Omental fat pad (tissue), 4 donors: ENCODE measurements around the gene CD58. TPM values are rescaled to one million over a fixed set of nuclear protein-coding genes. Genes with fewer than 3 reads are reported as not detected.
"Not testable (repeated sequence)": the region's sequence is repeated elsewhere in the genome, so short reads cannot be mapped to it uniquely, and the experiment has no call there.

Experiments used
- ATAC-seq: fragments of 150-250 bp; one replicate; pipeline ENCODE4 v1.9.1; 2016; ENCODE audit warnings: mild to moderate bottlenecking, moderate library complexity; ENCODE audit not compliant: low FRiP score
- DNase-seq: peaks from one replicate; pipeline ENCODE4 v3.0.0-alpha.2; 2019; ENCODE audit warnings: low spot score
- CTCF ChIP-seq, 3 donors: fragments of 450-650 bp; IDR thresholded peaks; one replicate each; pipeline ENCODE4 v1.5.1; 2016 to 2017; ENCODE audit warnings: antibody characterized with exemption in 3 of 3, mild to moderate bottlenecking in 3 of 3, moderate library complexity in 2 of 3
- total RNA-seq, 4 donors: library from RNA; depleted of rRNA; stranded (reverse); fragments of >200 nt; gene quantifications; one replicate each; pipeline ENCODE4 v1.1.0, GENCODE V29; 2016

CD58 gene
- total RNA-seq = 10 to 100 TPM; 23.8 to 53.4 (median 27.1) TPM

GRCh38 chr1:116570358-116571214 lies at the start of gene CD58:
Gene CD58 (minus strand): TSS chr1:116571026. CDS start chr1:116570972, 54 bp downstream.
- no peak for TF ChIP-seq CTCF (IDR thresholded peaks at IDR 0.05)
- peak; percentile 89 for ATAC-seq
- peak; percentile 59 for DNase-seq

DNA sequence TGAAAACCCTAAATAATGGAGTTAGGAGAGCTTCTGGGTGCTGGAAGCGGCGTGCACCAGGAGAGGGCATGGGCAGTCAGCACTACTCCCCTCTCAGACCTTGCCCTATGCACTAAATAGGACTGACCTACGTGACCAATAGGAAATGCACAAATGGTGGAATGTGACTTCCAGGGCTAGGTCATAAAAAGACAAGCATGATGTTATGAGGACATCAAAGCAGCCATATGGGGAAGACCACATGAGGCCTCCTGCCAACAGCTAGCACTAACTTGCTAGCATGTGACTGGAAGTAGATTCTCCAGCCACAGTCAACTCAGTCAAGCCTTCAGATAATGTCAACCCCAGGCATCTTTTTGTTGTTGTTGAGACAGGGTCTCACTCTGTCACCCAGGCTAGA lies 49.6 kb upstream of the CD58 start:
- ATAC-seq, DNase-seq: not testable (repeated sequence)

DNA sequence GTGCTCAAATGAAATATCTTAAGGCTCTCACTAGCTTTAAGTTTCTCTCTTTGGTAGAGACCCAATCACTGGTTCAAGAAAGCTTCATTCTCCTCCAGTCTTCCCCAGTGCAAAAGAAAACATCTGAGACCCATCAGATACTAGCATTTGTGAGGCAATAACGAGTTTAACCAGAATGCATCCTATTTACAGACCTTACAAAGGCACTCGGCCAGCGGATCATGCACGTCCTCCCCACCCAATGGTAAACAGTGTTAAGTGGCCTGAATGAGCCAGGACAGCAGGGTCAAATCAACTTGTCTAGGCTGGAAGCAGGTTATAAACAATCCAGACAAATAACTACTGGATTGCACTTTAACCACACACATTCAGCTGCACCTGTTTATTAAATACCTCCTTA lies 48.3 kb upstream of the CD58 start:
- not testable (repeated sequence) for ATAC-seq, DNase-seq

DNA sequence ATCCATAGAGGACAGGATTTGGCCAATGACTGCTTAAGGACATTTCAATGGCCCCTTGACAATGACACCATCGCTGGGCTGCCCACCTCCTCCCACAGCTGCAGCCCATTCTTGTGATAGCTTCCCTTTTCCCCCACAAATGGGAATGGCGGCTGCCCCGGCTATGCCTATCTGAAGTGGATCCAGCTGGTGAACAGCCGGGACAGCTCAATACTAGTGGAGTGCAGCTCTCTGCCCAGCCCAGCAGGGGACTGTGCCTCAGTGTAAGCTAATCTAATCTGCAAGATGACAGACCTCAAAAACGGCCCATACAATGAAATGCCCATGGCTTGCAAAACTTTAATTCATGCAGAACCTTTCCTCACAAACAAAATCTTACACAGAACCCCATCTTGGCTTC lies 47.0 kb upstream of the CD58 start:
- ATAC-seq, DNase-seq: not testable (repeated sequence)

DNA sequence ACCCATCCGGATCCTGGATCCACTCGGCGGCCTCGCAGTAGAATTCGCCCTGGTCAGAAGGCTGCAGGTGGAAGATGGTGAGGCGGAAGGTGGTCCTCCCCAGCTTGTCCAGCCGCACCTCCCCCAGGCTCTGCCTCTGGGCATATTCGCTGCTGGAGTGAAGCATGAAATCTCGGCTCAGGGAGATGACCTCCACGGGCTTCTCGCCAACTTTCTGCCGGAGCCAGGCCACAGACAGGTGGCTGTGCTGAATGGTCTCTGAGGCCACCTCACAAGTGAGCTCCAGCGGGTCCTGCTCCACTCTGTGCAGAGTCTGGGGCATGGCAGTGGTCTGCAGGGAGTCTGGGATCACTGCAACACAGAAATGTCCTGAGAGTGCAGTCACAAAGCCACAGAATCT lies 43.0 kb upstream of the CD58 start:
- not testable (repeated sequence) for ATAC-seq, DNase-seq

GRCh38 chr1:116609801-116610371 lies 39.1 kb upstream of the CD58 start:
- DNase-seq, ATAC-seq: not testable (repeated sequence)

DNA sequence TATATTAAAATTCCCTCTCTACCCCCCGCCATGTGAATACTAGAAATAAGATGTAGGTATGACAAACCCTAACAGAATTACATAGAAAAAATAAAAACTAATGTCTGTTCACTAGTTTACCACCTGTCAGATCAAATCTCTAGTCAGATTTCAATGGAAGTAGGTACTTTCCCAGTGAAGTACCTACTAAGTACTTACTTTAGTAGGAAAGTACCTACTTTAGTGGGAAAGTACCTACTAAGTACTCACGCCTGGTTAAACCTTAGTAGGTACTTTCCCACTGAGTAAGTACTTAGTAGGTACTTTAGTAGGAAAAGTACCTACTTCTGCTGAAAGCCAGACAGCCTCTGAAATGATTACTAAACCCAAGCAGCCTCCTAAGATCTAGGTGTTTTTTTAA lies 38.0 kb upstream of the CD58 start:
- ATAC-seq, DNase-seq: not testable (repeated sequence)

DNA sequence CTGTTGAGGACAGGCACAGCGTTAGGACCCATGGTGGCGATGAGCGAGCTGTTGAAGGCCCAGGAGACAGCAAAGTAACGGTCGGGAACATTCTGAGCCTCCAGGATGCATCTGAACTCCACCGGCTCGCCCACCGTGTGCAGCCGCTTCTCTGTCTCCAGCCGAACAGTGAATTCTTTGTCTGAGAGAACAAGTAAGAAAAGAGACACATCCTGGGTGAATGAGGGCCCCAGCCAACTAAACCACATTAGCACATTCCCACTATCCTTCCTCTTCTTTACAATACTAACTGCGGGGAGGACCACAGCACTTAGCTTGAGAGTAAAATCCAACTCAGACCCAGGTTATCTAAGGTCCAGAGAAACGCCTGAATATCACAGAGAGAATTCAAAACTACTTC lies 37.3 kb upstream of the CD58 start:
- not testable (repeated sequence) for ATAC-seq, DNase-seq

GRCh38 chr1:116607463-116607862 lies 36.6 kb upstream of the CD58 start:
- not testable (repeated sequence) for ATAC-seq, DNase-seq

GRCh38 chr1:116606067-116606466 lies 35.2 kb upstream of the CD58 start:
- not testable (repeated sequence) for DNase-seq, ATAC-seq

GRCh38 chr1:116605315-116605714 lies 34.5 kb upstream of the CD58 start:
- ATAC-seq (no peak), DNase-seq (no peak)
- no peak for TF ChIP-seq CTCF (IDR thresholded peaks at IDR 0.05)

GRCh38 chr1:116604408-116604807 lies 33.6 kb upstream of the CD58 start:
- not testable (repeated sequence) for ATAC-seq, DNase-seq

DNA sequence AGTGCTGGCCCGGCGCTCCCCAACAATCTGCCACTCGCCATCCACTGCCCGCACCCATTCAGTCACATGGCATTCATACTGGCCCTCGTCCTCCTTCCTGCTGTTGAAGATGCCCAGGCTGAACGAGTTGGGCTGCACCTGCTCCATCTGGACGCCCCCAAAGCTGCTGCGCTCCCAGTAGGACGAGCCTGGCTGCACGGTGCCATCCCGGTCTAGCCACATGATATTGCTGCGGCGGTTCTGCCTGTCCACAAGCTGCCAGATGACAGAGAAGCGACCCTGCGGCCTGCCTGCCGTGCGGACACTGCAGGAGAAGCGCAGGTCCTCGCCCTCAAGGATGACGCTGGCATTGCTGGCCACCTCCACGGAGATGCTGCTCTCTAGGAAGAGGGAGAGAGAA lies 32.8 kb upstream of the CD58 start:
- ATAC-seq, DNase-seq: not testable (repeated sequence)

- not testable (repeated sequence) for DNase-seq, ATAC-seq
These were observed 28.5 kb upstream of the CD58 start for GRCh38 chr1:116599369-116599768.

- not testable (repeated sequence) for DNase-seq, ATAC-seq
These were observed 27.7 kb upstream of the CD58 start for GRCh38 chr1:116598420-116599036.

DNA sequence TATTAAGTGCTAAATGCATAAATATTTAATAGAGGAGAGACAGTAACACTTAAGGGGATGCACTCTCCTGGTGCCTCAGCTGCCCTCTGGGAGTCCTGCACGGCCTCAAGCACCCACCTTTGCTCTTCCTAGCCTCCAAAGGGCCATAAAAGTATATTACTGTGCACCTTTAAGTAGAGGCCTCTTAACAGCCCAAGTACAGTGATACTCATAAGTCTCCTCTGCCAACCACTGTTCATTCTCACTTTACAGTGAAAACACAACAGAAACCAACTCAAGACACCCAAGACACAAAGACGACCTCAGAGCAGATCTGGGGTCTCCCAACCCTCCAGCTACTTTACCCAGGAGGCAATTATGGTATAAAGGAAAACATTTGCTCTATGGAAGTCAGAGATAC lies 26.6 kb upstream of the CD58 start:
- not testable (repeated sequence) for ATAC-seq

GRCh38 chr1:116596742-116597307 lies 26.0 kb upstream of the CD58 start:
- not testable (repeated sequence) for ATAC-seq, DNase-seq

More for the DNA sequence above, 26.6 kb upstream of the CD58 start:
- DNase-seq = not testable (repeated sequence)
